Activated CD4-positive, alpha-beta T cell treated with anti-CD3 and anti-CD28 coated beads, Interleukin-2, amount 10 ng/mL, durations not matched to agents 7 days and 5 days (primary cell): ENCODE data around the gene APOE. TPM values are rescaled to one million over a fixed set of nuclear protein-coding genes. Genes with fewer than 3 reads are reported as not detected.
"Not testable (repeated sequence)": the region's sequence is repeated elsewhere in the genome, so short reads cannot be mapped to it uniquely, and the experiment has no call there.

ENCODE experiments used
- CTCF ChIA-PET: fragments of 350-600 bp; sonication (Branson Sonifier 250); formaldehyde crosslinking; loops from one replicate; lab custom pipeline; 2021; ENCODE audit warnings: antibody characterized with exemption; lab: Charles Lee
- POLR2A ChIA-PET: fragments of 350-600 bp; sonication (Branson Sonifier 250); formaldehyde crosslinking; loops from one replicate; lab custom pipeline; 2021; ENCODE audit warnings: antibody characterized with exemption; lab: Charles Lee
- DNase-seq: peaks from one replicate; pipeline ENCODE4 v3.0.0-alpha.2; 2020
- H3K27ac Mint-ChIP-seq: one replicate; pipeline ENCODE4 v1.8.0; 2021; ENCODE audit warnings: mild to moderate bottlenecking, moderate library complexity, mixed read lengths
- H3K27me3 Mint-ChIP-seq: one replicate; pipeline ENCODE4 v1.8.0; 2021; ENCODE audit warnings: mixed read lengths
- H3K36me3 Mint-ChIP-seq: one replicate; pipeline ENCODE4 v1.8.0; 2021; ENCODE audit warnings: low read depth, mixed read lengths
- H3K4me1 Mint-ChIP-seq: one replicate; pipeline ENCODE4 v1.8.0; 2021; ENCODE audit warnings: mixed read lengths
- H3K4me3 Mint-ChIP-seq: one replicate; pipeline ENCODE4 v1.8.0; 2021; ENCODE audit warnings: mild to moderate bottlenecking, moderate library complexity, mixed read lengths
- H3K9me3 Mint-ChIP-seq: one replicate; pipeline ENCODE4 v1.8.0; 2021; ENCODE audit warnings: mixed read lengths
- total RNA-seq, 2 experiments: library from RNA; stranded (reverse); gene quantifications; one replicate each; pipeline ENCODE4 v1.2.3, GENCODE V29; 2021

Gene APOE
- total RNA-seq, 2 experiments from 2014 or later = 0.45 to 0.75 TPM

DNA sequence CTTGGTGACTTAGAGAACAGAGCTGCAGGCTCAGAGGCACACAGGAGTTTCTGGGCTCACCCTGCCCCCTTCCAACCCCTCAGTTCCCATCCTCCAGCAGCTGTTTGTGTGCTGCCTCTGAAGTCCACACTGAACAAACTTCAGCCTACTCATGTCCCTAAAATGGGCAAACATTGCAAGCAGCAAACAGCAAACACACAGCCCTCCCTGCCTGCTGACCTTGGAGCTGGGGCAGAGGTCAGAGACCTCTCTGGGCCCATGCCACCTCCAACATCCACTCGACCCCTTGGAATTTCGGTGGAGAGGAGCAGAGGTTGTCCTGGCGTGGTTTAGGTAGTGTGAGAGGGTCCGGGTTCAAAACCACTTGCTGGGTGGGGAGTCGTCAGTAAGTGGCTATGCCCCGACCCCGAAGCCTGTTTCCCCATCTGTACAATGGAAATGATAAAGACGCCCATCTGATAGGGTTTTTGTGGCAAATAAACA lies 18.7 kb downstream of the APOE start:
- no peaks in the 10 kb centered on the region for H3K36me3 Mint-ChIP-seq
- DNase-seq = no peak
- H3K27ac Mint-ChIP-seq = no peak overlapping the region
- CTCF ChIA-PET = no interaction called here
- POLR2A ChIA-PET = interaction anchor here (0.8 kb wide), 1 partner anchor 9 kb away, joined by 4 read pairs; no protein-coding TSS in a partner anchor
- H3K27me3 Mint-ChIP-seq = peaks cover 9% of the 10 kb centered on the region
- H3K4me1 Mint-ChIP-seq = peaks cover 4% of the 10 kb centered on the region
- H3K4me3 Mint-ChIP-seq = no peak overlapping the region
- H3K9me3 Mint-ChIP-seq = no peaks in the 10 kb centered on the region

DNA sequence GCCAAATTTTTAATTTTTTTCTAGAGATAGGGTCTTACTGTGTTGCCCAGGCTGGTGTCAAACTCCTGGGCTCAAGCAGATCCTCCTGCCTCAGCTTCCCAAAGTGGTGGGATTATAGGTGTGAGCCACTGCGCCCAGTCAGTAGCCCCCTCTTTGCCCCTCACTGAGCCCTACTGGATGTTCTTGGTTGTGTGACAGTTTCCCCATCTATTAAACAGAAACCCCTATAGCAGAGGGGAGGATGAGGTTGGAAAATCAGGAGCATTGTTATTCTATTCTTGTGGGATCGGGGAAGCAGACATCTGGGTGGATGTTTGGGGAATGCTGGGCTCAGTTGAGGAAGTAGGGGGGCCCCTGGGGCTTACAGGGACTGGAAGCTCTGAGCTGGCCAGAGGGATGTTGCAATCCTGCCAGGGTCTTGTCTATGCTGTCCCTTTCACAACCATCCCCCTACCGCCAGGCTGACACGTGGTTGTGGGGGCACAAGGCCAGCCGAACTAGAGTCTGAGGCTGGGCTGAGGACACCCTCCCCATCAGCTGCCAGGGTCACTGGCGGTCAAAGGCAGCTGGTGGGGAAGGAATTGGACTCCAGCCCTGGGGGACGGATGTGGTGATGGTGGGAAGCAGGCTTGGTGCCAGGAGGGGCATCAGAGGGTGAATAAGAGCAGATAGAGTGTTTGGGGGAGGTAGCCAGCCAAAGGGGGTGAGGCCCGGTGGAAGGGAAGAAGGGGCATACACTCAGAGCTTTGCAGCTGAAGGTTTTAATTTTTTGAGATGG lies 19.7 kb downstream of the APOE start:
- Mint-ChIP-seq H3K36me3 (no peaks in the 10 kb centered on the region), H3K4me1 (peaks cover 4% of the 10 kb centered on the region), H3K9me3 (no peaks in the 10 kb centered on the region), H3K27me3 (peaks cover 9% of the 10 kb centered on the region), H3K27ac (no peak overlapping the region), H3K4me3 (no peak overlapping the region)
- POLR2A ChIA-PET = interaction anchor here (0.8 kb wide), 1 partner anchor 11 kb away, joined by 4 read pairs; no protein-coding TSS in a partner anchor
- CTCF ChIA-PET = interaction anchor here (1.0 kb wide), 1 partner anchor 27 kb away, joined by 3 read pairs; no protein-coding TSS in a partner anchor
- no peak for DNase-seq

DNA sequence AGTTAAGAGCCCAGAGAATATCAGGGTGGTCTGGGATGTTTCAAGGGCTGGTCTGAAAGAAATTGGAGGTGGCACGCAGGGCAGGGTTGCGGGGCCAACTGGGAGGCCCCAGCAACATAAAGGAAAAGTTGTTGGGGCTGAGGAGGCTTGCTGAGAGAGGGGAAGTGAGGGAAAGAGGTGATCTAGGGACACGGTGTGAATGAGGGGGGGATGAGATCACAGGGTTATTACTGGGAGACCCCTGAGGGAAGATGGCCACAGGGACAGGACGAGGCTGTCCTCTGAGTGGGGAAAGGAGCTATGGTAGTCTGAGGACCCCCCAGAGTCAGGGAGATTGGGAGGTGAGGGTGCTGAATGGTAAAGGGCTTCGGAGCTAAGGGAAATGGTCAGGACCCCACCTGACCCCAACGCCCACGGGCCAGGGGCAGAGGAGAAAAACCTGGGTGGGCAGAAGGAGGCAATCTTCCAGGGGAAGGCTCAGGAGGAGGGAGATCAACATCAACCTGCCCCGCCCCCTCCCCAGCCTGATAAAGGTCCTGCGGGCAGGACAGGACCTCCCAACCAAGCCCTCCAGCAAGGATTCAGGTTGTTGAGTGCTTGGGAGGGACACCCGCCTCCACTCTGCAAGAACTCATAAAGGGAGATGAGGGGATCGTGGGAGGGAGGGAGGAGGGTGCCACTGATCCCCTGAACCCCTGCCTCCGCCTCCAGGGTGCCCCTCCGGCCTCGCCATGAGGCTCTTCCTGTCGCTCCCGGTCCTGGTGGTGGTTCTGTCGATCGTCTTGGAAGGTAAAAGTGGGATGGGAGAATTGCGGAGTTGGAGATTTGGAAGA lies 20.9 kb downstream of the APOE start:
- H3K27me3 Mint-ChIP-seq, H3K9me3 Mint-ChIP-seq, H3K27ac Mint-ChIP-seq, H3K4me1 Mint-ChIP-seq, H3K36me3 Mint-ChIP-seq, DNase-seq, POLR2A ChIA-PET, H3K4me3 Mint-ChIP-seq: not testable (repeated sequence)
- CTCF ChIA-PET = interaction anchor here (0.6 to 1.0 kb wide), 2 partner anchors 26 to 1002 kb away, joined by 3 to 4 read pairs; no protein-coding TSS in a partner anchor

DNA sequence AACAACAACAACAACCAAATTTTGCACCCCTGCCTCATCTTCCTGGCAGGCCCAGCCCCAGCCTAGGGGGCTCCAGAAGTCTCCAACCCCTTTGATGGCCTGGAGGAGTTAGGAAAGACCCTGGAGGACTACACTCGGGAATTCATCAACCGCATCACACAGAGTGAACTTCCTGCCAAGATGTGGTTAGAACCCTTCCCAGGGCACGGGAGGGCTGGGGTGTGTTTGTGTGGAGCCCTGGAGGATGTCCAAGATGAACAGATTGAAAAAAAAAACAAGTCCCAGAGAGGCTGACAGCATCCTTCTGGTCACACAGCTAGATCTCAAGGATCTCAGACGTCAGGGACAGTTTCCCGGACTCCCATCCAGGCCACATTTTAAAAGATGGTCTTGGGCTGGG lies 22.1 kb downstream of the APOE start:
- H3K27me3 Mint-ChIP-seq = peaks cover 9% of the 10 kb centered on the region
- ChIA-PET POLR2A (no interaction called here), CTCF (interaction anchor here (0.7 kb wide), 1 partner anchor 70 kb away, joined by 3 read pairs; no protein-coding TSS in a partner anchor)
- H3K27ac Mint-ChIP-seq = no peak overlapping the region
- H3K4me1 Mint-ChIP-seq = peaks cover 4% of the 10 kb centered on the region
- no peak overlapping the region for H3K4me3 Mint-ChIP-seq
- DNase-seq = no peak
- H3K9me3 Mint-ChIP-seq = no peaks in the 10 kb centered on the region
- H3K36me3 Mint-ChIP-seq = no peaks in the 10 kb centered on the region

DNA sequence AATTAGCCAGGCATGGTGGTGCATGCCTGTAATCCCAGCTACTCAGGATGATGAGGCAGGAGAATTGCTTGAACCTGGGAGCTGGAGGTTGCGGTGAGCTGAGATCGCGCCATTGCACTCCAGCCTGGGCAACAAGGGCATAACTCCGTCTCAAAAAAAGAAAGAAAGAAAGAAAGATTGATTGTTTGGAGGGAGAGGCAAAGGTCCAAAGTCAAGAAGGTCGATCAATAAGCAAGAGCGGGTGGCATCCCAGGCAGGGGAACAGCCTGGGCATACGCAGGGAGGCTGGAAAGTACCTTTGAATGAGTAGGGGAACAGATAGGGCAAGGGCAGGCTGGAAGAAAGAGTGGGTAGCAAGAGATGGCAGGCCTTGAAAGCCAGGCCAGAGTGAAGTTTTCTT lies 24.5 kb downstream of the APOE start:
- ChIA-PET CTCF (interaction anchor here (0.6 to 1.5 kb wide), 3 partner anchors 32 to 264 kb away, joined by 3 read pairs; partner anchors contain the start of gene TOMM40), POLR2A (no interaction called here)
- H3K36me3 Mint-ChIP-seq = no peaks in the 10 kb centered on the region
- peaks cover 8% of the 10 kb centered on the region for H3K27me3 Mint-ChIP-seq
- H3K27ac Mint-ChIP-seq = no peak overlapping the region
- no peaks in the 10 kb centered on the region for H3K9me3 Mint-ChIP-seq
- DNase-seq = no peak
- no peak overlapping the region for H3K4me3 Mint-ChIP-seq
- H3K4me1 Mint-ChIP-seq = peaks cover 4% of the 10 kb centered on the region

DNA sequence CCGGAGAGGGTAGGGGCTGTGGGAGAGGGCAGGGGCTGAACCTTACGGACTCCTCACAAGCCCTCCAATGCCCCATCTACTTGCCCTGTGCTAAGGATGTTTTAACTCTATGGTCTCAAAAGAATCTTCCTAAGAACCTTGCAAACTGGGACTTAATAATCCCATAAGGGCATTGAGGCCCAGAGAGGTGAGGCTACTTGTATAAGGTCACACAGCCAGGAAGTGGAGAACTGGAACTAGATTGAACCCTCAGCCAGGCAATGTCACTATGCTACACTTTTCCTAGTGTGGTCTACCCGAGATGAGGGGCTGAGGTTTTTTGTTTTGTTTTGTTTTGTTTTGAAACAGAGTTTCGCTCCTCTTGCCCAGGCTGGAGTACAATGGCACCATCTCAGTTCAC lies 25.9 kb downstream of the APOE start:
- POLR2A ChIA-PET = no interaction called here
- CTCF ChIA-PET = no interaction called here

DNA sequence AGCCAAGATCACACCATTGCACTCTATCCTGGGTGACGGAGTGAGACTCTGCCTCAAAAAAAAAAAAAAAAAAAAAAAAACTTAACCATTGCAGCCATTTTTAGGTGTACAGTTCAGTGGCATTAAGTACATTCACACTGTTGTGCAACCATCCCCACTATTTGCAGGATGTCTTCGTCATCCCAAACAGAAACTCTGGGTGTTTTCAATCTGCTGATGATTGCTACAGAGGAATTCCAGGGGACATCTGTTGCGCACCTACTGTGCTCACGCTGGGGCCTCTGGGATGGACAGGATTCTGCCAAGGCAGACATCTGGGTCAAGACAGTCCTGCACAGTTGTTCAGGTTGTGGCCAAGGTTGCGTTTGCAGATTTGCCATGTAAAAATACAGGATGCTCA lies 34.1 kb downstream of the APOE start:
- CTCF ChIA-PET = no interaction called here
- no peak for DNase-seq
- H3K36me3 Mint-ChIP-seq = no peaks in the 10 kb centered on the region
- H3K4me3 Mint-ChIP-seq = no peak overlapping the region
- H3K9me3 Mint-ChIP-seq = no peaks in the 10 kb centered on the region
- no peaks in the 10 kb centered on the region for H3K27me3 Mint-ChIP-seq
- H3K27ac Mint-ChIP-seq = no peak overlapping the region
- H3K4me1 Mint-ChIP-seq = no peaks in the 10 kb centered on the region
- POLR2A ChIA-PET = no interaction called here

More for the DNA sequence above, 25.9 kb downstream of the APOE start:
- Mint-ChIP-seq H3K27me3 (no peaks in the 10 kb centered on the region), H3K4me3 (no peak overlapping the region), H3K36me3 (no peaks in the 10 kb centered on the region), H3K4me1 (peaks cover 4% of the 10 kb centered on the region), H3K9me3 (no peaks in the 10 kb centered on the region), H3K27ac (no peak overlapping the region)
- DNase-seq = no peak

DNA sequence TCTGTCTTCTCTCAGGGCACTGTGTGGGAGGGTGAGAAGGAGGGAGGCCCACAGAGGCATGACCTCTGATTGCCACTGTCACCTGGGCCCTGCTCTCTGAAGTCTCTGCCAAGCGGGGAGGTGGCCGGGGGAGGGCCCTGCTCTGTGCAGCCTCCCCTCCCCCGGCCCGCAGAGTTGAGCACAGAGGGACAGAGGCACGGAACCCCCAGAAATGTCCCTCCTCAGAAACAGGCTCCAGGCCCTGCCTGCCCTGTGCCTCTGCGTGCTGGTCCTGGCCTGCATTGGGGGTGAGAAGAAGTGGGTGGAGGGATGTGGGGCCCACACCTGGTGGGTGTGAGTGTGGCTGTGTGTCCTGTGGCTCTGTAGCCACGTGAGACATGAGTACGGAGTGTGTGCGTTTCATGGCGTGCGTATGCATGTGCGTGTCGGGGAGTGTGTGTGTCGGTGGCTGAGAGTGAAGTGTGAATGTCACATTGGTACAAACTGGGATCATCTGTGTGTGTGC lies 36.5 kb downstream of the APOE start, which contains the start of gene APOC4:
Gene APOC4, plus strand, starts transcription at position 171 of the 505 bp plus-strand sequence. Its CDS starts 41 bp downstream, at position 212.
- ChIA-PET CTCF (no interaction called here), POLR2A (no interaction called here)
- Mint-ChIP-seq H3K4me3 (no peak within 1 kb of the TSS), H3K27ac (no peak within 1 kb of the TSS), H3K36me3 (no peaks in the 10 kb centered on the region), H3K4me1 (no peaks in the 10 kb centered on the region), H3K27me3 (no peaks in the 10 kb centered on the region), H3K9me3 (no peaks in the 10 kb centered on the region)
- DNase-seq = no peak

DNA sequence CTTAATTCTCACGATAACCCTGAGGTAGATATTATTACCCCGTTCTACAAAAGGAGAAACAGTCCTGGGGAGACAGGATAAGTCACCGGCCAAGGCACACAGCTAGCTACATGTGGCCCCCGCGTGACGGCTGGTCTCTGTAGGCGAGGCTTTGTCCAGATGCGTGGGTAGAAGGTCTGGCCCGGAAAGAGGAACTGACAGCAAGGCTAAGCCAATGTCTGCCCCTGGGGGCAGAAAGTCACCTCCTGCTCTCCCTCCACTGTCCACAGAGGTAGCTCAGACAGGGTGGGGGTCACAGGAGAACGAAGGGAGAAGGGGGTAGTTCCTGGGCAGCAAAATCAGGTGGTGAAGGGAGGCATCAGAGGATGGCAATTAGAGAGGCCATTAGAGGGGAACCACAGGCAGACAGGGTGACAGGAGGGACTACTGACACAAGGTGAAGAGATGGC lies 38.2 kb downstream of the APOE start:
- Mint-ChIP-seq H3K4me1 (no peaks in the 10 kb centered on the region), H3K9me3 (no peaks in the 10 kb centered on the region), H3K36me3 (no peaks in the 10 kb centered on the region), H3K27ac (no peak overlapping the region), H3K27me3 (no peaks in the 10 kb centered on the region), H3K4me3 (no peak overlapping the region)
- no peak for DNase-seq
- ChIA-PET CTCF (interaction anchor here (0.6 kb wide), 1 partner anchor 9 kb away, joined by 3 read pairs; no protein-coding TSS in a partner anchor), POLR2A (no interaction called here)

DNA sequence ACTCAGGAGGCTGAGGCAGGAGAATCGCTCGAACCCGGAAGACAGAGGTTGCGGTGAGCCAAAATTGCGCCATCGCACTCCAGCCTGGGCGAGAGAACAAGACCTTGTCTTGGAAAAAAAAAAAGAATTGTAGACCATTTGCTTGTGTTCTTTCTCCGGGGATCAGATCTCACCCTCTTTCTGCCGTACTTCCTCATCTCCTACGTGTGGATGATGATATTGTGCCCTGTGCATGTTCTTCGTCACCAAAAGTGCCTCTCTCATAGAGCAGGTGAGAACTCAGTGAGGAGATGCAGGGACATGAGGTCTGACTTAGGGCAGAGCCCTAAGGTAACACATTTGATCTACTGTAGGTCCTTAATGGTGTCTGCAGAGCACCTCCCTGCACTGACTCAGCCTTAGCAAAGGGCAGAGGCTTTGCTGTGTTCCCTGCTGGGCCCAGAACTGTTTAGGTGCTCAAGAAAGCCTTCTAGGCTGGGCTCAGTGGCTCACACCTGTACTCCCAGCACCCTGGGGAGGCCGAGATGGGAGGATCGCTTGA lies 41.5 kb downstream of the APOE start:
- ChIA-PET POLR2A (no interaction called here), CTCF (no interaction called here)
- H3K27ac Mint-ChIP-seq = no peak overlapping the region
- no peaks in the 10 kb centered on the region for H3K9me3 Mint-ChIP-seq
- H3K4me3 Mint-ChIP-seq = no peak overlapping the region
- no peaks in the 10 kb centered on the region for H3K4me1 Mint-ChIP-seq
- no peaks in the 10 kb centered on the region for H3K36me3 Mint-ChIP-seq
- no peaks in the 10 kb centered on the region for H3K27me3 Mint-ChIP-seq
- DNase-seq = no peak

DNA sequence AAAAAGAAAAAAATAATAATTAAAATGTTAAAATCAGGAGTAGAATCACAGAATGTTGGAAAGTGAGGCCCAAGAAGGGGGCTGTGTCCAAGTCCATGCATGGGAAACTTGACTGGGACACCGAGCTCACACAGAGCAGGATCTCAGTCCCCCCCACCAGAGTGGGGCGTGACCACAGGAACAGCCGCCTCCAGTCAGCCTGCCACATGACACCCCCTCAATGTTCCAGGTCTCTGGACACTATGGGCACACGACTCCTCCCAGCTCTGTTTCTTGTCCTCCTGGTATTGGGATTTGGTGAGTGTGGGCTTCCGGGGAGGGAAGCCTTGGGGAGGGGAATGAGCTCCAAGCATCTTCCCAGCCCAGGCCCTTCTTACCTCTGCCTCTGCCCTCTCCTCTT lies 42.6 kb downstream of the APOE start:
- no peak overlapping the region for H3K4me3 Mint-ChIP-seq
- no peak for DNase-seq
- H3K27ac Mint-ChIP-seq = no peak overlapping the region
- H3K4me1 Mint-ChIP-seq = no peaks in the 10 kb centered on the region
- no peaks in the 10 kb centered on the region for H3K36me3 Mint-ChIP-seq
- no peaks in the 10 kb centered on the region for H3K9me3 Mint-ChIP-seq
- H3K27me3 Mint-ChIP-seq = no peaks in the 10 kb centered on the region
- CTCF ChIA-PET = no interaction called here
- POLR2A ChIA-PET = no interaction called here

DNA sequence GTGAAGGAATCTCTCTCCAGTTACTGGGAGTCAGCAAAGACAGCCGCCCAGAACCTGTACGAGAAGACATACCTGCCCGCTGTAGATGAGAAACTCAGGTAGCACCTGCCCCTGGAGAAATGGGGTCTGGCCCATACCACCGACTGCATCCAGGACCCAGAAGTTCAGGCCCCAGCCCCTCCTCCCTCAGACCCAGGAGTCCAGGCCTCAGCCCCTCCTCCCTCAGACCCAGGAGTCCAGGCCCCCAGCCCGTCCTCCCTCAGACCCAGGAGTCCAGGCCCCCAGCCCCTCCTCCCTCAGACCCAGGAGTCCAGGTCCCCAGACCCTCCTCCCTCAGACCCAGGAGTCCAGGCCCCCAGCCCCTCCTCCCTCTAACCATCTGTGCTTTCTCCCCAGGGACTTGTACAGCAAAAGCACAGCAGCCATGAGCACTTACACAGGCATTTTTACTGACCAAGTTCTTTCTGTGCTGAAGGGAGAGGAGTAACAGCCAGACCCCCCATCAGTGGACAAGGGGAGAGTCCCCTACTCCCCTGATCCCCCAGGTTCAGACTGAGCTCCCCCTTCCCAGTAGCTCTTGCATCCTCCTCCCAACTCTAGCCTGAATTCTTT lies 43.3 kb downstream of the APOE start:
- POLR2A ChIA-PET = no interaction called here
- Mint-ChIP-seq H3K4me1 (peaks cover 5% of the 10 kb centered on the region), H3K36me3 (no peaks in the 10 kb centered on the region), H3K9me3 (no peaks in the 10 kb centered on the region), H3K27ac (no peak overlapping the region), H3K4me3 (no peak overlapping the region), H3K27me3 (no peaks in the 10 kb centered on the region)
- CTCF ChIA-PET = no interaction called here
- no peak for DNase-seq
